Activated CD8-positive, alpha-beta memory T cell treated with anti-CD3 and anti-CD28 coated beads, Interleukin-2, amount 50 U/mL, for 4 hours (primary cell): ENCODE data around the gene KCNG1.
"Not testable (repeated sequence)": the region's sequence is repeated elsewhere in the genome, so short reads cannot be mapped to it uniquely, and the experiment has no call there.

ENCODE experiments used
- DNase-seq: peaks from one replicate; pipeline ENCODE4 v3.0.0-alpha.2; 2020

The KCNG1 gene

GRCh38 chr20:51022803-51023616 lies at the start of gene KCNG1:
Gene KCNG1 (minus strand): TSS chr20:51023107. CDS start chr20:51010338, 12,769 bp downstream.
- peak; percentile 20 for DNase-seq

GRCh38 chr20:51070621-51071020 lies 47.7 kb upstream of the KCNG1 start:
- no peak for DNase-seq

DNA sequence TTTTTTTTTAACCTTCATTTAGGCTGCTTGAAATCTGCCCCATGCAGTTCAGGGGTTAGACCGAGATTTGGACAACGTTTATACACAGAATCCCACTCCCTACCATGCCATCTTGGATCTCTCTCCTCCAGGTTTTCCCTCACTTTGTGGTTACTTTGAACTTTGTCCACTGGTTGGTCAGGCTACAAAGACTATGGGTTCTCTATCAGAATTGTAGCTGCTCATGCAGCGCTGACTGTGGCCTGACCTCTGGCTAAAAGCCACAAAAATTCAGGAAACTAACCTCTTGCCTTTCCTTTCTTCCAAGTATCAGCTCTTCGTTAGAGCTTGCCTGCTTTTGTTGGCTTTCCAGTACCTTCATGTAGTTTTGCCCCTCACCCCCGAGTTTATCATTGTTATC lies 44.9 kb upstream of the KCNG1 start:
- DNase-seq = no peak

DNA sequence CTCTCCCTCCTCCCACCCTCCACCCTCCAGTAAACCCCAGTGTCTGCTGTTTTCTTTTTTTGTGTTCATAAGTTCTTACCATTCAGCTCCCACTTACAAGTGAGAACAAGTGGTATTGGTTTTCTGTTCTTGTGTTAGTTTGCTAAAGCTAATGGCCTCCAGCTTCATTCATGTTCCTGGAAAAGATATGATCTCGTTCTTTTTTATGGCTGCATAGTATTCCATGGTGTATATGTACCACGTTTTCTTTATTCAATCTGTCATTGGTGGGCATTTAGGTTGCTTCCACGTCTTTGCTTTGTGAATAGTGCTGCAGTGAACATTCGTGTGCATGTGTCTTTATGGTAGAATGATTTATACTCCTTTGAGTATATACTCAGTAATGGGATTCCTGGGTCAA lies 42.7 kb upstream of the KCNG1 start:
- DNase-seq = no peak

DNA sequence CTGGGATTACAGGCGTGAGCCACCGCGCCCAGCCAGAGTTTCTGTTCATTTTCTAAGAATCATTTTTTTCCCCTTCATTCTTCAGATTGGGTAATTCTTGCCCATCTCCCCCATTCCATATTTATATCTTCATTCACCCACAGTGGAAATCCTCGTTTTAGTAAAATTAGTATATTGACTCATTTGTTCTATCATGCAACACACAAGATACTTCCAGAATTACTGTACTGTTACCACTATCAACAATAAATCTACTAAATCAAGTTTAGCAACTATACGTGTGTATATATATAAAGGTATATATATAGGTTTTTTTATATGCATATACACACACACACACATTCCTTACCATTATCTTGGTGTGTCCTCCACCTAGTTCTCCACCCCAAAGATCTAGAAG lies 41.2 kb upstream of the KCNG1 start:
- no peak for DNase-seq

DNA sequence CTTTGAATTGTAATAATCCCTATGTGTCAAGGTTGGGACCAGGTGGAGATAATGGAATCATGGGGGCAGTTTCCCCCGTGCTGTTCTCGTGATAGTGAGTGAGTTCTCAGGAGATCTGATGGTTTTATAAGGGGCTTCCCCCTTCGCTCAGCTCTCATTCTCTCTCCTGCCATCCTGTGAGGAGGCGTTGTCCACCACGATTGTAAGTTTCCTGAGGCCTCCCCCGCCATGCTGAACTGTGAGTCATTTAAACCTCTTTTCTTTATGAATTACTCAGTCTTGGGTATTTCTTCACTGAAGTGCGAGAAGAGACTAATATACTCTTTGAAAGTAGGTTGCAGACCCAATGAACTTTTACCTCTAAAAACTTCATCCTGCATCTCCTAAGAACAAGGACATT lies 39.2 kb upstream of the KCNG1 start:
- no peak for DNase-seq

- DNase-seq = no peak
Measured at GRCh38 chr20:51061418-51062045, 38.6 kb upstream of the KCNG1 start.

DNA sequence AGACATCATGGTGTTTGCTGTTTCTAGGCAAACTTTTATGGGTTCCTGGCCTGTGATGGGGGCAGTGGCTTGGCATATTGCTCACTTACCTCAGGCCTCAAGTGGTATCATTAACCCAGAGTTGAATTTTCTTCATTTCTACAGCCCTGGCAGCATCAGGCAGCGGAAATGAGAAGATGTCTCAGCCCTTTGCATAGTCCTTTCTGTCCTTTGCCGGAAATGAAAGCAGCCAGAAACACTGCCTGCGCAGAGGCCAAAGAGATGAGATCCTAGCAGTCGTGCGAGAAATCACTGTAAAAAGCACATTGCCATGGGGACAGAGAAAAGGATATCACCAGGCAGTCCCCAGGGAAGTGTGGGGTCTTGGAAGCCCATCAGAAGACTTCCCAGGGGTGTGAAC lies 37.4 kb upstream of the KCNG1 start:
- no peak for DNase-seq

DNA sequence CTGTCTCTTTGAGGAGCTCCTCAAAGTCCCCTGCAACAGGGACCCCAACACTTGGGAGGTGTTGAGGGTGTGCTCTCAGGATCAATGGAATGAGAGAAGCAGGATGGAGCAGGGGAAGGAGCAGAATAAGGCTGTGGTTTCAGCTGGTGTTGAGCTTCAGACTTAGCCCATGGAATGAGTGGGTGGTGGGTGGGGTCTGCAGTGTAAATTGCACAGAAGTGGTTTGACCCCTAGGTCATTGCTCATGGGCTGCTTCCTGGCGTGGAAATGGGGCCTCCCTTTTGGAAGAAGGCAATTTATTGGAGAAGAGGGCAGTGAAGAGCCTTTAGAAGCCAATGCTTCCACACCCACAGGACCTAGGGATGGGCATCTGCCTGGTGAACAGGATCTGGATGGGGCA lies 37.0 kb upstream of the KCNG1 start:
- no peak for DNase-seq

DNA sequence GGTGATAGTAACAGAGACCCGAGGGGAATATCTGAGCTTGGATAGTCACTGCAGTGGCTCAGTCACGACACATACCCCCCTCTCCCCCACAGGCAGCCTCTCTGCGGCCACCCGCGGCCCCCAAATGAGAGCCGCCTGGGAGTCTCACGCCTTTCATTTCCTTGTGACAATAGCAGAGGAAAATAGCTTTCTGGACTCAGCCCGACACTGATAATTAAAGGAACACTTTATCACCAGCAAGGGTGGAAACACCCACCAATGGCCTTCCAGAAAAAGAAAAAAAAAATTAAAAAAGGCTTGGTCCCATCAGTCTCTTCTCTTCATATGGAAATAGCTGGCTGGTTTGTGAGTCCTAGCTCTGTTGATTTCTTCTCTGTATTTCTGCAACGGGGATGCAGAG lies 35.1 kb upstream of the KCNG1 start:
- no peak for DNase-seq

DNA sequence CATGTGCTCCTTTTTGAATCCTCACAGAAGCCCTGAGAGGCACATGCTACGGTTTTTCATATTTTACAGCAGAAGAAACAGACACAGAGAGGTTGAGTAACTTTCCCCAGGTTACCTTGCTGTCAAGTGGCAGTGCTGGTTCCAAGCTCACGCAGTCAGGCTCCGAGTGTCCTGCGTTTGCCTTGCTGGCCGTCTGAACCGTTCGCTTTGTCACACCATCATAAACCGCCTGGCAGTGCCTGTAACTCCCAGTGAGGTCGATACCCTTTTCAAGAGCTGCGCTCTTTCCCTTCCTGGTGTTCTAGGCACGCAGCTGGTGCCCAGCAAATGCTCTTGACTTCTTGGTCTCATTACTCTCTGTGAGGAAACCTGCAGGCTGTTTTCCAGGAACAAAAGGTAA lies 31.3 kb upstream of the KCNG1 start:
- no peak for DNase-seq

GRCh38 chr20:51050531-51051075 lies 27.7 kb upstream of the KCNG1 start:
- no peak for DNase-seq

GRCh38 chr20:51046021-51046985 lies 23.4 kb upstream of the KCNG1 start:
- no peak for DNase-seq

- not testable (repeated sequence) for DNase-seq
Measured at GRCh38 chr20:51045492-51045891, 22.6 kb upstream of the KCNG1 start.

DNA sequence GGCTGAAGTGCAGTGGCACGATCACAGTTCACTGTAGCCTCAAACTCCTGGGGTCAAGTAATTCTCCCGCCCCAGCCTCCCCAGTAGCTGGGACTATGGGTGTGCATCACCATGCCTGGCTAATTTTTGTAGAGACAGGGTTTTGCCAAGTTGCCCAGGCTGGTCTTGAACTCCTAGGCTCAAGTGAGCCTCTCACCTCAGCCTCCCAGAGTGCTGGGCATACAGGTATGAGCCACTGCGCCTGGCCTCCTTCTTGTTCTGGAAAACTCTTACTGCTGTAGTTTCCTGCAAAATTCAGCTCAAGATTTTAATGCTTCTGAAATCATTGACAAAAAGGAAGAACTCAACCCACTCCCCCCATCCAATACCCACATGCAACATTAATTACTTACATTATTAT lies 21.9 kb upstream of the KCNG1 start:
- DNase-seq = no peak

DNA sequence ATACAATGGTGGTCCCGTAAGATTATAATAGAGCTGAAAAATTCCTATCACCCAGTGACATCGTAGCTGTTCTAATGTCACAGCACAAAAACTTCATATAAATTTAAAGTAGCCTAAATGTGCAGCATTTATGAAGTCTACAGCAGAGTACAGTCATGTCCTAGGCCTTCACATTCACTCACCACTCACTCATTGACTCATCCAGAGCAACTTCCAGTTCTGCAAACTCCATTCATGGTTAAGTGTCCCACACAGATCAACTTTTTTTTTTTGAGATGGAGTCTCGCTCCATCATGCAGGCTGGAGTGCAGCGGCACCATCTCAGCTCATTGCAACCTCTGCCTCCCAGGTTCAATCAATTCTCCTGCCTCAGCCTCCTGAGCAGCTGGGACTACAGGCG lies 20.9 kb upstream of the KCNG1 start:
- no peak for DNase-seq

GRCh38 chr20:51042657-51043247 lies 19.8 kb upstream of the KCNG1 start:
- DNase-seq = no peak

DNA sequence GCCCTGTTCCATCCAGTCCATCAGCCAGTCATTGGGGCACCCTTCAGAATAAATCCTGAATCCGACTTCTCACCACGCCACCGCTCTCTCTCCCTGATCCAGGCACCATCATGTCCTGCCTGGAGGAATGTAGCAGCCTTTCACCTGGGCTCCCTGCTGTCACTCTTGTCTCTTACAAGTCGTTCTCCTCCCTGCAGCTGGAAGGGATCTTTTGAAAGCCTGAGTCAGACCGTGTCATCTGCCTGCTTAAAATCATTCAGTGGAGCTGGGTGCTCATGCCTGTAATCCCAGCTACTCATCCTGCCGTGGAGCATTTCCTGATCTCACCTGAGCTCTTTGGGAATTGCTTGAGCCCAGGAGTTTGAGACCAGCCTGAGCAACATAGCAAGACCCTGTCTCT lies 19.2 kb upstream of the KCNG1 start:
- no peak for DNase-seq

DNA sequence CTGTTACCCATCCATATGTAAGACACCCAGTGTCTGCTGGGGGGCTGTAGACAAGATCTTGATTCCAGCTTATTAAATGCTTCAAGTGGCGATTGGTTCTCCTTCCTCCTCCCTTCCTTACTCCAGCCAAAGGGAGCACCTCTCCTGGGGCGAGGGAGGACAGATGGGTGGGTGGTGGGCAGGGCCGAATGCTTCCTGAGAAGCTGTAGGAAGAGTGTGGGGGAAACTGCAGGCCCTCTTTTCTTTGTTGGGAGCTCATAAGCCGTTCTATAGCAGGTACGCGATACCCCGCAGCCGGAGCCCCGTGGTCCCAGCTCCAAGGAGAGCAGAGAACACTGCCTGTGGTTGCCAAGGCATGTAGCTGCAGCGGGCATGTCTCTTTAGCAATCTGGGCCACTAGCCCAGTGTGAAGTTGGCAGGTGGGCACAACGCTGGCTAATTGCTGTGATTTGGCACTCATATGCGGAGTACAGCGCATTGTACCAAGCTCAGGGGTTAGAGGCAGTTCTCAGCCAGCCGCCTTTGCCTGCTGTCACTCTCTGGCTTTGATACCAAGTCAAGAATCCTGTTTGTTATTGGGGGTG lies 14.7 kb upstream of the KCNG1 start:
- DNase-seq = no peak

- DNase-seq = no peak
Measured at GRCh38 chr20:51036827-51037531, 14.1 kb upstream of the KCNG1 start.

DNA sequence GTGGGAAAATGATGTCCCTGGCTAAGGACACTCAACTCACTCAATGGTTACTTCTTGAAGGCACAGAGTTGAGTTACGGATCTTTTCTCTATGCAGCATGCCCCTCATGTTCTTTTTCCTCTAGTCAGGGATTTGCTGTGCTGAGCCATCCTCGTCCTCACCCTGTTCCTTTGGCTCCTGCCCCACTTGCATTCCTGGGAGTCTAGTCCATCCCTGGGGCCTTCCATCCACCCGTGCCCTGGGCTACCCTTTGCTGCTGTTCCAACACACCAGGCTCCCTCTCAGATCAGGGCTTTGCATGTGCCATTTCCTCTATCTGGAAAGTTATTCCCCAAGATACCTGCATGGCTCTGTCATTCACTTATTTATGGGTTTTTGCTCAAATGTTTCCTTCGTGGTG lies 13.3 kb upstream of the KCNG1 start:
- no peak for DNase-seq
